NCI-H510A treated with DMSO at 0.1 percent for 48 hours (cell line): ENCODE measurements around the gene FCER1G.

Experiments
- DNase-seq: peaks from one replicate; lab custom pipeline; 2025; lab: John Stamatoyannopoulos, UW

Gene FCER1G

GRCh38 chr1:161188381-161188780 lies 26.7 kb upstream of the FCER1G start:
- DNase-seq: no peak

GRCh38 chr1:161189036-161189435 lies 26.1 kb upstream of the FCER1G start:
- DNase-seq: no peak

GRCh38 chr1:161190962-161191521 lies 24.1 kb upstream of the FCER1G start:
- DNase-seq: no peak

GRCh38 chr1:161191971-161192370 lies 23.1 kb upstream of the FCER1G start:
- no peak for DNase-seq

- peak; percentile 48 for DNase-seq
Observed at GRCh38 chr1:161192476-161193465, 22.3 kb upstream of the FCER1G start.

GRCh38 chr1:161193561-161194235 lies 21.4 kb upstream of the FCER1G start:
- DNase-seq: no peak

GRCh38 chr1:161195171-161195570 lies 19.9 kb upstream of the FCER1G start:
- DNase-seq: no peak

GRCh38 chr1:161196111-161196510 lies 19.0 kb upstream of the FCER1G start:
- no peak for DNase-seq

- no peak for DNase-seq
Observed at GRCh38 chr1:161196521-161197451, 18.3 kb upstream of the FCER1G start.

GRCh38 chr1:161197560-161198193 lies 17.4 kb upstream of the FCER1G start:
- no peak for DNase-seq

GRCh38 chr1:161198194-161198896 lies 16.8 kb upstream of the FCER1G start:
- peak; percentile 25 for DNase-seq

GRCh38 chr1:161198897-161199431 lies 16.1 kb upstream of the FCER1G start, which contains the start of gene ADAMTS4:
Gene ADAMTS4 (minus strand): TSS chr1:161199054. CDS start chr1:161198627, 427 bp downstream.
- no peak for DNase-seq

- no peak for DNase-seq
Observed at GRCh38 chr1:161199506-161200139, 15.5 kb upstream of the FCER1G start.

GRCh38 chr1:161200421-161200991 lies 14.6 kb upstream of the FCER1G start:
- DNase-seq: no peak

GRCh38 chr1:161200992-161201835 lies 13.9 kb upstream of the FCER1G start:
- no peak for DNase-seq

- peak; percentile 96 for DNase-seq
Observed at GRCh38 chr1:161201836-161202712, 13.0 kb upstream of the FCER1G start, which contains the start of gene NDUFS2. Gene NDUFS2 (plus strand): TSS chr1:161202367. CDS start chr1:161202386, 19 bp downstream.
